SK-N-SH treated with all-trans-retinoic acid at 6 μM for 48 hours (cell line): ENCODE results near the gene CLDN8.

Source experiments
- ATAC-seq: fragments of 200-7000 bp; cut with Tn5 transposase; 3 replicates; pipeline ENCODE4 v1.9.1; 2020; ENCODE audit warnings: mild to moderate bottlenecking, moderate library complexity
- ARNTL ChIP-seq: fragments of 450-650 bp; formaldehyde crosslinking; IDR thresholded peaks from 2 replicates; pipeline ENCODE4 v1.5.0; 2020; ENCODE audit warnings: low read depth, mild to moderate bottlenecking, moderate library complexity, borderline replicate concordance
- BACH2 ChIP-seq: fragments of 250-450 bp; sonication (Bioruptor Pico); IDR thresholded peaks from 2 replicates; pipeline ENCODE4 v1.9.0; 2021; ENCODE audit warnings: mild to moderate bottlenecking, borderline replicate concordance
- CREB5 ChIP-seq: fragments of 250-450 bp; sonication (Bioruptor Pico); IDR thresholded peaks from 2 replicates; pipeline ENCODE4 v1.5.1; 2020; ENCODE audit warnings: low read depth, mild to moderate bottlenecking, moderate library complexity
- CSDC2 ChIP-seq: fragments of 250-450 bp; sonication (Bioruptor Pico); IDR thresholded peaks from 2 replicates; pipeline ENCODE4 v1.5.0; 2020; ENCODE audit warnings: mild to moderate bottlenecking, moderate library complexity
- ESRRG ChIP-seq: fragments of 250-450 bp; sonication (Bioruptor Pico); IDR thresholded peaks from 2 replicates; pipeline ENCODE4 v1.6.1; 2021; ENCODE audit warnings: mild to moderate bottlenecking
- GLIS3 ChIP-seq: fragments of 250-450 bp; sonication (Bioruptor Pico); IDR thresholded peaks from 2 replicates; pipeline ENCODE4 v1.5.0; 2020; ENCODE audit warnings: mild to moderate bottlenecking, moderate library complexity
- ISL1 ChIP-seq: fragments of 250-450 bp; sonication (Bioruptor Pico); IDR thresholded peaks from 2 replicates; pipeline ENCODE4 v2.1.2; 2022; ENCODE audit warnings: mild to moderate bottlenecking, moderate library complexity
- OSR1 ChIP-seq: fragments of 250-450 bp; sonication (Bioruptor Pico); IDR thresholded peaks from 2 replicates; pipeline ENCODE4 v1.8.0; 2022; ENCODE audit warnings: moderate library complexity, mild to moderate bottlenecking, inconsistent platforms
- PATZ1 ChIP-seq: fragments of 250-450 bp; sonication (Bioruptor Pico); IDR thresholded peaks from 2 replicates; pipeline ENCODE4 v1.8.0; 2020; ENCODE audit warnings: mild to moderate bottlenecking, moderate library complexity, borderline replicate concordance
- POU6F1 ChIP-seq: fragments of 250-450 bp; sonication (Bioruptor Pico); IDR thresholded peaks from 2 replicates; pipeline ENCODE4 v1.8.0; 2021; ENCODE audit warnings: low read depth, mild to moderate bottlenecking, moderate library complexity, borderline replicate concordance
- PPARA ChIP-seq: fragments of 250-450 bp; sonication (Bioruptor Pico); IDR thresholded peaks from 2 replicates; pipeline ENCODE4 v1.5.0; 2020; ENCODE audit warnings: mild to moderate bottlenecking, borderline replicate concordance
- RARB ChIP-seq: fragments of 250-450 bp; sonication (Bioruptor Pico); IDR thresholded peaks from 2 replicates; pipeline ENCODE4 v1.8.0; 2021; ENCODE audit warnings: mild to moderate bottlenecking, moderate library complexity
- SNAI2 ChIP-seq: fragments of 250-450 bp; sonication (Bioruptor Pico); IDR thresholded peaks from 2 replicates; pipeline ENCODE4 v1.5.0; 2020; ENCODE audit warnings: mild to moderate bottlenecking, moderate library complexity
- TCF4 ChIP-seq: fragments of 250-450 bp; sonication (Bioruptor Pico); IDR thresholded peaks from 2 replicates; pipeline ENCODE4 v1.8.0; 2021; ENCODE audit warnings: mild to moderate bottlenecking, moderate library complexity, borderline replicate concordance
- TOX ChIP-seq: fragments of 250-450 bp; sonication (Bioruptor Pico); IDR thresholded peaks from 2 replicates; pipeline ENCODE4 v1.8.0; 2021; ENCODE audit warnings: mild to moderate bottlenecking, moderate library complexity, borderline replicate concordance
- TSHZ2 ChIP-seq: fragments of 250-450 bp; sonication (Bioruptor Pico); IDR thresholded peaks from 2 replicates; pipeline ENCODE4 v1.5.0; 2020; ENCODE audit warnings: mild to moderate bottlenecking, moderate library complexity
- ZC3H10 ChIP-seq: fragments of 250-450 bp; sonication (Bioruptor Pico); IDR thresholded peaks from 2 replicates; pipeline ENCODE4 v1.5.1; 2021; ENCODE audit warnings: mild to moderate bottlenecking, moderate library complexity
- ZFP3 ChIP-seq: fragments of 250-450 bp; sonication (Bioruptor Pico); IDR thresholded peaks from 2 replicates; pipeline ENCODE4 v1.5.0; 2020; ENCODE audit warnings: mild to moderate bottlenecking, moderate library complexity
- ZFP30 ChIP-seq: fragments of 450-650 bp; formaldehyde crosslinking; IDR thresholded peaks from 2 replicates; pipeline ENCODE4 v1.5.0; 2022; ENCODE audit warnings: mild to moderate bottlenecking, moderate library complexity
- ZNF565 ChIP-seq: fragments of 450-650 bp; formaldehyde crosslinking; conservative IDR thresholded peaks from 2 replicates; pipeline ENCODE4 v1.5.0; 2020; ENCODE audit warnings: low read depth, mild to moderate bottlenecking, moderate library complexity
- ZNF70 ChIP-seq: fragments of 450-650 bp; formaldehyde crosslinking; IDR thresholded peaks from 2 replicates; pipeline ENCODE4 v1.5.0; 2020; ENCODE audit warnings: mild to moderate bottlenecking, moderate library complexity
- ZNF8 ChIP-seq: fragments of 450-650 bp; formaldehyde crosslinking; IDR thresholded peaks from 2 replicates; pipeline ENCODE4 v1.5.0; 2020; ENCODE audit warnings: mild to moderate bottlenecking, moderate library complexity

Gene CLDN8

GRCh38 chr21:30186242-30186641 is 29.7 kb downstream of the CLDN8 start:
- TF ChIP-seq ZFP3 (CRISPR knock-in tag): no peak
- TF ChIP-seq ZNF565 (CRISPR knock-in tag): no peak
- no peak for TF ChIP-seq PATZ1 (CRISPR knock-in tag)
- no peak for TF ChIP-seq BACH2 (CRISPR knock-in tag)
- no peak for TF ChIP-seq CREB5
- no peak for TF ChIP-seq SNAI2 (CRISPR knock-in tag)
- TF ChIP-seq ISL1 (CRISPR knock-in tag): no peak
- TF ChIP-seq ESRRG (CRISPR knock-in tag): no peak
- TF ChIP-seq TOX (CRISPR knock-in tag): no peak
- TF ChIP-seq PPARA (CRISPR knock-in tag): no peak
- TF ChIP-seq ZNF70: no peak
- no peak for TF ChIP-seq TCF4 (CRISPR knock-in tag)
- TF ChIP-seq ZFP30 (CRISPR knock-in tag): no peak
- no peak for TF ChIP-seq CSDC2 (CRISPR knock-in tag)
- no peak for TF ChIP-seq ZNF8 (CRISPR knock-in tag)
- TF ChIP-seq POU6F1: no peak
- no peak for TF ChIP-seq ZC3H10 (CRISPR knock-in tag)
- no peak for TF ChIP-seq TSHZ2
- no peak for TF ChIP-seq ARNTL (CRISPR knock-in tag)
- no peak for TF ChIP-seq OSR1 (CRISPR knock-in tag)
- ATAC-seq: no peak

GRCh38 chr21:30168086-30168485 is 47.8 kb downstream of the CLDN8 start:
- ATAC-seq: no peak
- TF ChIP-seq TSHZ2 (no peak), GLIS3 (CRISPR knock-in tag) (no peak), RARB (CRISPR knock-in tag) (no peak), ARNTL (CRISPR knock-in tag) (no peak), SNAI2 (CRISPR knock-in tag) (no peak), ZFP3 (CRISPR knock-in tag) (no peak), PATZ1 (CRISPR knock-in tag) (no peak), BACH2 (CRISPR knock-in tag) (no peak), CREB5 (no peak), TOX (CRISPR knock-in tag) (no peak), POU6F1 (no peak), CSDC2 (CRISPR knock-in tag) (no peak), ZNF70 (no peak)
